Stimulated activated CD8-positive, alpha-beta memory T cell treated with anti-CD3 and anti-CD28 coated beads, Interleukin-7, amount 100 ng/mL, for 4 hours (primary cell): ENCODE data around the gene PIMREG.

Source experiments
- DNase-seq, 2 donors: peaks; one replicate each; pipeline ENCODE4 v3.0.0-alpha.2; 2020; ENCODE audit warnings: low read depth in 2 of 2

Gene PIMREG

GRCh38 chr17:6461792-6462524 lies 17.7 kb downstream of the PIMREG start:
- DNase-seq = no peak

- no peak for DNase-seq
Observed at GRCh38 chr17:6462692-6463091, 18.4 kb downstream of the PIMREG start.

- DNase-seq = no peak
Observed at GRCh38 chr17:6463616-6464445, 19.6 kb downstream of the PIMREG start.

GRCh38 chr17:6464446-6465041 lies 20.3 kb downstream of the PIMREG start:
- no peak for DNase-seq

- DNase-seq = no peak
Observed at GRCh38 chr17:6465206-6466003, 21.1 kb downstream of the PIMREG start.

GRCh38 chr17:6467567-6467966 lies 23.3 kb downstream of the PIMREG start:
- DNase-seq = no peak

GRCh38 chr17:6468051-6468790 lies 24.0 kb downstream of the PIMREG start:
- DNase-seq = no peak

GRCh38 chr17:6470146-6470718 lies 26.0 kb downstream of the PIMREG start:
- no peak for DNase-seq

GRCh38 chr17:6470751-6471521 lies 26.7 kb downstream of the PIMREG start:
- DNase-seq = no peak

- DNase-seq = no peak
Observed at GRCh38 chr17:6471531-6472465, 27.5 kb downstream of the PIMREG start.

GRCh38 chr17:6472517-6472916 lies 28.3 kb downstream of the PIMREG start:
- DNase-seq = no peak

- DNase-seq = peak; percentile 21 to 23
Observed at GRCh38 chr17:6473128-6473767, 29.0 kb downstream of the PIMREG start.

- no peak for DNase-seq
Observed at GRCh38 chr17:6474376-6474775, 30.1 kb downstream of the PIMREG start.

GRCh38 chr17:6474906-6475305 lies 30.7 kb downstream of the PIMREG start:
- no peak for DNase-seq

- no peak for DNase-seq
Observed at GRCh38 chr17:6475411-6475810, 31.2 kb downstream of the PIMREG start.

GRCh38 chr17:6476076-6476809 lies 32.0 kb downstream of the PIMREG start:
- DNase-seq = no peak

GRCh38 chr17:6476810-6477179 lies 32.5 kb downstream of the PIMREG start:
- DNase-seq = no peak
